HL-60 (cell line): ENCODE data around the gene RHOT2.

ENCODE experiments used
- DNase-seq, 2 experiments: peaks; one replicate each; pipeline ENCODE4 v3.0.0-alpha.2; 2010 to 2020; ENCODE audit warnings: low read depth in 1 of 2, low spot score in 1 of 2
- H3K27ac ChIP-seq: fragments of 250-450 bp; sonication (Bioruptor Pico); replicated peaks from 2 replicates; pipeline ENCODE4 v1.5.1; 2020; ENCODE audit warnings: mild to moderate bottlenecking, moderate library complexity
- H3K27me3 ChIP-seq: fragments of 250-450 bp; sonication (Bioruptor Pico); 2 replicates; pipeline ENCODE4 v1.5.1; 2021; ENCODE audit warnings: mild to moderate bottlenecking, moderate library complexity; ENCODE audit not compliant: insufficient read depth, poor library complexity, severe bottlenecking
- H3K4me3 ChIP-seq: replicated peaks from 2 replicates; pipeline ENCODE4 v1.5.1; 2011; ENCODE audit warnings: mild to moderate bottlenecking, control low read depth, low read length; ENCODE audit not compliant: insufficient read depth
- CTCF ChIP-seq: IDR thresholded peaks from one replicate; pipeline ENCODE4 v1.5.1; 2011; ENCODE audit warnings: low read length, control low read depth, inconsistent platforms; ENCODE audit not compliant: insufficient read depth
- GABPA ChIP-seq: IDR thresholded peaks from 2 replicates; pipeline ENCODE4 v1.6.1; 2012; ENCODE audit warnings: low read depth
- POLR2AphosphoS5 ChIP-seq: IDR thresholded peaks from 2 replicates; pipeline ENCODE4 v1.6.1; 2012; ENCODE audit warnings: low read depth
- SPI1 ChIP-seq: IDR thresholded peaks from 2 replicates; pipeline ENCODE4 v1.6.1; 2012; ENCODE audit warnings: low read depth, mild to moderate bottlenecking, borderline replicate concordance
- TF ChIP-seq, protein P1 (sequence below): IDR thresholded peaks from 2 replicates; pipeline ENCODE4 v1.6.1; 2012; ENCODE audit warnings: low read depth; ENCODE audit not compliant: insufficient replicate concordance

RHOT2 gene

DNA sequence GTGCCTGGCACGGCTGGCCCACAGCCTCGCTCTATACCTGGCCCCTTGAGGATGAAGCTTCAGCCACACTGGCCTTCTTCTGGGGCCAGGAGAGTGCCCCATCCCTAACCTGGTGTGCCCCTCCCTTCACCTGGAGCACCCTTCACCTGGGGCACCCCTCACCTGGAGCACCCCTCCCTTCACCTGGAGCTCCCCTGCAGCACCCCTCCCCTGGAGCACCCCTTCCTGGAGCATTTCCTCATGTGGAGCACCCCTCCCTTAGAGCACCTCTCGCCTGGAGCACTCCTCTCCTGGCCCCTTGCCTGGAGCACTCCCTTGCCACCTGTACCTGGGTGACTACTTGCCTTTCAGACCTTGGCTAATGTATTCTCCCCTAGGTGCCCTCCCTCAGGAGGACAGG is 40.1 kb downstream of the RHOT2 start:
- DNase-seq, result no peak
- Histone ChIP-seq H3K4me3 (no peak overlapping the region), H3K27me3 (peaks cover 61% of the 10 kb centered on the region), H3K27ac (no peak overlapping the region)
- TF ChIP-seq SPI1 (no peak), POLR2AphosphoS5 (no peak), CTCF (no peak), GABPA (no peak)
- TF ChIP-seq, protein P1, sequence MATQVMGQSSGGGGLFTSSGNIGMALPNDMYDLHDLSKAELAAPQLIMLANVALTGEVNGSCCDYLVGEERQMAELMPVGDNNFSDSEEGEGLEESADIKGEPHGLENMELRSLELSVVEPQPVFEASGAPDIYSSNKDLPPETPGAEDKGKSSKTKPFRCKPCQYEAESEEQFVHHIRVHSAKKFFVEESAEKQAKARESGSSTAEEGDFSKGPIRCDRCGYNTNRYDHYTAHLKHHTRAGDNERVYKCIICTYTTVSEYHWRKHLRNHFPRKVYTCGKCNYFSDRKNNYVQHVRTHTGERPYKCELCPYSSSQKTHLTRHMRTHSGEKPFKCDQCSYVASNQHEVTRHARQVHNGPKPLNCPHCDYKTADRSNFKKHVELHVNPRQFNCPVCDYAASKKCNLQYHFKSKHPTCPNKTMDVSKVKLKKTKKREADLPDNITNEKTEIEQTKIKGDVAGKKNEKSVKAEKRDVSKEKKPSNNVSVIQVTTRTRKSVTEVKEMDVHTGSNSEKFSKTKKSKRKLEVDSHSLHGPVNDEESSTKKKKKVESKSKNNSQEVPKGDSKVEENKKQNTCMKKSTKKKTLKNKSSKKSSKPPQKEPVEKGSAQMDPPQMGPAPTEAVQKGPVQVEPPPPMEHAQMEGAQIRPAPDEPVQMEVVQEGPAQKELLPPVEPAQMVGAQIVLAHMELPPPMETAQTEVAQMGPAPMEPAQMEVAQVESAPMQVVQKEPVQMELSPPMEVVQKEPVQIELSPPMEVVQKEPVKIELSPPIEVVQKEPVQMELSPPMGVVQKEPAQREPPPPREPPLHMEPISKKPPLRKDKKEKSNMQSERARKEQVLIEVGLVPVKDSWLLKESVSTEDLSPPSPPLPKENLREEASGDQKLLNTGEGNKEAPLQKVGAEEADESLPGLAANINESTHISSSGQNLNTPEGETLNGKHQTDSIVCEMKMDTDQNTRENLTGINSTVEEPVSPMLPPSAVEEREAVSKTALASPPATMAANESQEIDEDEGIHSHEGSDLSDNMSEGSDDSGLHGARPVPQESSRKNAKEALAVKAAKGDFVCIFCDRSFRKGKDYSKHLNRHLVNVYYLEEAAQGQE, result no peak

- DNase-seq, result no peak
- no peak overlapping the region for H3K27ac ChIP-seq
- H3K4me3 ChIP-seq, result no peak overlapping the region
- TF ChIP-seq SPI1, result no peak
- TF ChIP-seq GABPA, result no peak
- no peak for TF ChIP-seq POLR2AphosphoS5
- TF ChIP-seq, protein P1, result no peak
- no peak for TF ChIP-seq CTCF
- H3K27me3 ChIP-seq, result peaks cover 51% of the 10 kb centered on the region
These were observed 41.0 kb downstream of the RHOT2 start for GRCh38 chr16:708959-709358.

DNA sequence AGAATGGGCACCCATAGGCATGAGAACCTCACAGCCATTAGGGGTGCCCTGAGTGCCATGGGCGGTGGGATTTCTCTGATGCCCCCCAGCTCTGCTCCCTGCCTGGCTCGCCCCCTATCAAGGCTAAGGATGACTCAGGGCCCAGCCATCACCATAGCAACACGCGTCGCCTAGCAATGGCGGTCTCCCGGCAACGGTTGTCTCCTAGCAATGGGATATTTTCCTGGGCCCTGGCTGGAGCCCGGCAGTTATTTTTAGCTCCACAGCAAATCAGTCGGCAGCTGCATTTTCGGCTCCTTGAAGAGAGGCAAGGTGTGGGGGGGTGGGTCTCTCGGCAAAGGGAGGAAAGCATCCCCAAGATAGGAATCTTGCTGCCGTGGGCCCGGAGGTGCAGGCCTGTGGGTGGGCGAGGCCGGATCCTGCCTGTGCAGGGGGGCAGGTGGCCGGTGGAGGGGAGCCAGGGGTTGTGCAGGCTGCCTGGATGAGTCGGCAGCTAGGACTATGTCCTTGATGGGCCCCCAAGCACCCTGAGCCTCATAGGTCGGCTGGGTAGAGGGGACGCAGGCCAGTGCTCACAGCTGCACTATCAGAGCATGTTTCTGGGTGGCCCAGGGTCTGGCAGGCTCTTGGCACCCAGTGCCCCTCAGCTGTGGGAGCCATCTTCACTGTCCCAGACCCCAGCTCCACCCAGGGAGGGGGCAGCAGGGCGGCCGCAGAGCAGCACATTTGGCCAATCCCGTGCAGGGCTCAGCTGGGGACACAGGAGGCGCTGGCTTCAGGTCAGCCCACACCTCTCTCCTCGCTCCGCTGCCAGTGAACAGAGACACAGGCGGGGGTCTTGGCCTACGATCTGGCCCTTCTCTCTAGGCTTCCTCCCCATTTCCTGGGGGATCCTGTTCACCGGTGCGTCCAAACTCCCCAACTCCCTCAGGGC is 41.9 kb downstream of the RHOT2 start:
- Histone ChIP-seq H3K4me3 (no peak overlapping the region), H3K27me3 (peaks cover 44% of the 10 kb centered on the region), H3K27ac (no peak overlapping the region)
- no peak for DNase-seq
- TF ChIP-seq POLR2AphosphoS5 (no peak), SPI1 (no peak), GABPA (no peak), CTCF (no peak)
- TF ChIP-seq, protein P1, result no peak
